GM12891 (cell line): ENCODE results near the gene SOCS1.

ENCODE experiments used
- POLR2AphosphoS5 ChIP-seq: IDR thresholded peaks from 2 replicates; pipeline ENCODE4 v1.6.1; 2011; ENCODE audit warnings: low read depth, low read length, control low read depth
- TAF1 ChIP-seq: IDR thresholded peaks from 2 replicates; pipeline ENCODE4 v1.6.1; 2011; ENCODE audit warnings: low read depth, low read length, control low read depth

- TF ChIP-seq POLR2AphosphoS5 (no peak), TAF1 (no peak)
Observed at GRCh38 chr16:11232302-11232851, 23.6 kb downstream of the SOCS1 start.
